Measurements from ENCODE around the gene HOOK2.
"Not testable (repeated sequence)": the region's sequence is repeated elsewhere in the genome, so short reads cannot be mapped to it uniquely, and the experiment has no call there.

HOOK2 gene, protein sequence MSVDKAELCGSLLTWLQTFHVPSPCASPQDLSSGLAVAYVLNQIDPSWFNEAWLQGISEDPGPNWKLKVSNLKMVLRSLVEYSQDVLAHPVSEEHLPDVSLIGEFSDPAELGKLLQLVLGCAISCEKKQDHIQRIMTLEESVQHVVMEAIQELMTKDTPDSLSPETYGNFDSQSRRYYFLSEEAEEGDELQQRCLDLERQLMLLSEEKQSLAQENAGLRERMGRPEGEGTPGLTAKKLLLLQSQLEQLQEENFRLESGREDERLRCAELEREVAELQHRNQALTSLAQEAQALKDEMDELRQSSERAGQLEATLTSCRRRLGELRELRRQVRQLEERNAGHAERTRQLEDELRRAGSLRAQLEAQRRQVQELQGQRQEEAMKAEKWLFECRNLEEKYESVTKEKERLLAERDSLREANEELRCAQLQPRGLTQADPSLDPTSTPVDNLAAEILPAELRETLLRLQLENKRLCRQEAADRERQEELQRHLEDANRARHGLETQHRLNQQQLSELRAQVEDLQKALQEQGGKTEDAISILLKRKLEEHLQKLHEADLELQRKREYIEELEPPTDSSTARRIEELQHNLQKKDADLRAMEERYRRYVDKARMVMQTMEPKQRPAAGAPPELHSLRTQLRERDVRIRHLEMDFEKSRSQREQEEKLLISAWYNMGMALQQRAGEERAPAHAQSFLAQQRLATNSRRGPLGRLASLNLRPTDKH

DNA sequence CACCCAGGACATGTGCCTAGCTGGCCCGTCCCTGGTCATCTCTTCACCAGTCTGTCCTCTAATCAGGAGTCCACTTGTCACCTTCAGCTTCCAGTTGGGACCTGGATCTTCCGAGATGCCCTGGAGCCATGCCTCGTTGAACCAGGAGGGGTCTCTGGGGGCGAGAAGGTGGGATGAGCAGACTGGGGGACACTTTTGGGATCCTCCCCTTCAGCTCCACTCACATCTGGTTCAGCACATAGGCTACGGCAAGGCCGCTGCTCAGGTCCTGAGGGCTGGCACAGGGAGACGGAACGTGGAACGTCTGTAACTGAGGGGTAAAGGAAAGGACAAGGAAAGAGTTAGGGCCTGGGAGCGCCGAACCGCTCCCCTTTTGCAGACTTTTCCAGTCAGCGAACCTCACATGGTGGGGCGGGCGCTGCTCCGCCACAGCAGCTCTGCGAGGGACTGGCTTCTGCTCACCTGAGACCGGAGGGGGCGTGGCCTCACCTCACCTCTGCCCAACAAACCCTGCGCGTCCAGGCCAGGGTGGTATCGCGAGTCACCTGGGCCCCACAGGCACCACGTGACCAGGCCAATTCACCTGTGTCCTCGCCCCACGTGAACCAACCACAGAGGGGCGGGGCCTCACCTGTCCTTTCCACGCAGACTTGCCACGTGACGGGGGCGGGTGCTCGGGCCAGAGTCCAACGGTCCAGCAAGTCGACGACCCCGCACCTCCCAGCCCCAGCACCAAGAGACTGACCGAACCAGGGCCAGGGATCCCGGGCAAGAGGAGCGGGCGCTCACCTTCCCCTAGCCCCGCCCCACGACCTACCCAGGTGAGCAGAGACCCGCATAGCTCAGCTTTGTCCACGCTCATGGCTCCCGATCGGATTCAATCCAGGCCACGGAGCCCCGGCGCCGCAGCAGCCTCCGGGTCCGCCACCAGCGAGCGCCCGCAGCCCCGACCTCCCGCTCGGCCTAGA, at the start of gene HOOK2:
Gene HOOK2, minus strand, starts transcription at position 965 of the 968 bp plus-strand sequence. Its CDS starts 103 bp downstream, at position 862.
- no peaks in the 10 kb centered on the region for H3K27me3 ChIP-seq (ENCODE audit: control insufficient read depth in 1 of 2, insufficient read depth in 2 of 2, low read length in 2 of 2)
- H3K4me3 ChIP-seq (ENCODE audit: low read depth in 1 of 2, low read length in 2 of 2), result peak within 1 kb of the TSS; percentile 43 to 56
- peak within 1 kb of the TSS; percentile 65 for H3K27ac ChIP-seq (ENCODE audit: low read depth, low read length)
- no peaks in the 10 kb centered on the region for H3K36me3 ChIP-seq (ENCODE audit: insufficient read depth, low read length)
- H3K9me3 ChIP-seq (ENCODE audit: low read length), result no peaks in the 10 kb centered on the region
- H3K9ac ChIP-seq (ENCODE audit: low read length), result no peak within 1 kb of the TSS
- H3K4me1 ChIP-seq (ENCODE audit: insufficient read depth, low read length), result peaks cover 14% of the 10 kb centered on the region

DNA sequence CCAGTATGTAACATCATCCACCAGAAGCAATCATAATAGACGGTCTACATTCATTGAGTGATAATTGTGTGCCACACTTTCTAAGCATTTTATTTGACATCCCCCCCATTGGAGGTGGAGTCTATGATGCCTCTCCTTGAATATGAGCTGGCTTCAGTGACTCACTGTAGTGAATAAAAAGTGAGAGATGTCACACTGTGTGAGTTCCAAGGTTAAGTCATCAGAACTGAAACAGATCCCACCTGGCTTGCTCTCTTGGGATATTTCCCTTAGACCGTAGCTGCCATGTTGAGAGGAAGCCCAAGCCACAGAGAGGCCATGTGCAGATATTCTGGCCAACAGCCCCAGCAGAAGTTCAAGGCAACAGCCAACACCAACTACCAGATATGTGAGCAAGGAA, 46.4 kb upstream of the HOOK2 start:
- H3K4me3 ChIP-seq (ENCODE audit: low read depth in 1 of 2, low read length in 2 of 2), result no peak overlapping the region
- no peaks in the 10 kb centered on the region for H3K36me3 ChIP-seq (ENCODE audit: insufficient read depth, low read length)
- no peaks in the 10 kb centered on the region for H3K9me3 ChIP-seq (ENCODE audit: low read length)
- H3K27ac ChIP-seq (ENCODE audit: low read depth, low read length), result no peak overlapping the region
- peaks cover 14 to 19% of the 10 kb centered on the region in 2 donors for H3K27me3 ChIP-seq (ENCODE audit: control insufficient read depth in 1 of 2, insufficient read depth in 2 of 2, low read length in 2 of 2)
- H3K4me1 ChIP-seq (ENCODE audit: insufficient read depth, low read length), result no peaks in the 10 kb centered on the region
- no peak overlapping the region for H3K9ac ChIP-seq (ENCODE audit: low read length)

- not testable (repeated sequence) for H3K9me3 ChIP-seq (ENCODE audit: low read length); H3K4me1 ChIP-seq (ENCODE audit: insufficient read depth, low read length); H3K4me3 ChIP-seq (ENCODE audit: low read depth in 1 of 2, low read length in 2 of 2); H3K9ac ChIP-seq (ENCODE audit: low read length); H3K27me3 ChIP-seq (ENCODE audit: control insufficient read depth in 1 of 2, insufficient read depth in 2 of 2, low read length in 2 of 2); H3K27ac ChIP-seq (ENCODE audit: low read depth, low read length); H3K36me3 ChIP-seq (ENCODE audit: insufficient read depth, low read length)
Observed at GRCh38 chr19:12817810-12818209, 42.5 kb upstream of the HOOK2 start.

- not testable (repeated sequence) for H3K27me3 ChIP-seq (ENCODE audit: control insufficient read depth in 1 of 2, insufficient read depth in 2 of 2, low read length in 2 of 2); H3K4me1 ChIP-seq (ENCODE audit: insufficient read depth, low read length); H3K9me3 ChIP-seq (ENCODE audit: low read length); H3K36me3 ChIP-seq (ENCODE audit: insufficient read depth, low read length); H3K9ac ChIP-seq (ENCODE audit: low read length); H3K27ac ChIP-seq (ENCODE audit: low read depth, low read length); H3K4me3 ChIP-seq (ENCODE audit: low read depth in 1 of 2, low read length in 2 of 2)
Observed at GRCh38 chr19:12817188-12817587, 41.8 kb upstream of the HOOK2 start.

- no peak overlapping the region for H3K27ac ChIP-seq (ENCODE audit: low read depth, low read length)
- no peak overlapping the region for H3K4me3 ChIP-seq (ENCODE audit: low read depth in 1 of 2, low read length in 2 of 2)
- no peak overlapping the region for H3K9ac ChIP-seq (ENCODE audit: low read length)
- H3K27me3 ChIP-seq (ENCODE audit: control insufficient read depth in 1 of 2, insufficient read depth in 2 of 2, low read length in 2 of 2), result no peaks in the 10 kb centered on the region
- H3K9me3 ChIP-seq (ENCODE audit: low read length), result no peaks in the 10 kb centered on the region
- H3K36me3 ChIP-seq (ENCODE audit: insufficient read depth, low read length), result no peaks in the 10 kb centered on the region
- no peaks in the 10 kb centered on the region for H3K4me1 ChIP-seq (ENCODE audit: insufficient read depth, low read length)
Observed at GRCh38 chr19:12815088-12815487, 39.7 kb upstream of the HOOK2 start.

- H3K9ac ChIP-seq (ENCODE audit: low read length), result peak within 1 kb of the TSS; percentile 42
- H3K4me1 ChIP-seq (ENCODE audit: insufficient read depth, low read length), result peaks cover 18% of the 10 kb centered on the region
- no peaks in the 10 kb centered on the region for H3K9me3 ChIP-seq (ENCODE audit: low read length)
- peak within 1 kb of the TSS; percentile 55 to 72 for H3K4me3 ChIP-seq (ENCODE audit: low read depth in 1 of 2, low read length in 2 of 2)
- H3K27ac ChIP-seq (ENCODE audit: low read depth, low read length), result peak within 1 kb of the TSS; percentile 67
- peaks cover 5% of the 10 kb centered on the region for H3K36me3 ChIP-seq (ENCODE audit: insufficient read depth, low read length)
- H3K27me3 ChIP-seq (ENCODE audit: control insufficient read depth in 1 of 2, insufficient read depth in 2 of 2, low read length in 2 of 2), result no peaks in the 10 kb centered on the region
Observed at GRCh38 chr19:12806242-12807081, 31.1 kb upstream of the HOOK2 start, which contains the start of gene RNASEH2A. TSS of gene RNASEH2A (plus strand) at chr19:12806584. CDS start at chr19:12806674, 90 bp downstream.

DNA sequence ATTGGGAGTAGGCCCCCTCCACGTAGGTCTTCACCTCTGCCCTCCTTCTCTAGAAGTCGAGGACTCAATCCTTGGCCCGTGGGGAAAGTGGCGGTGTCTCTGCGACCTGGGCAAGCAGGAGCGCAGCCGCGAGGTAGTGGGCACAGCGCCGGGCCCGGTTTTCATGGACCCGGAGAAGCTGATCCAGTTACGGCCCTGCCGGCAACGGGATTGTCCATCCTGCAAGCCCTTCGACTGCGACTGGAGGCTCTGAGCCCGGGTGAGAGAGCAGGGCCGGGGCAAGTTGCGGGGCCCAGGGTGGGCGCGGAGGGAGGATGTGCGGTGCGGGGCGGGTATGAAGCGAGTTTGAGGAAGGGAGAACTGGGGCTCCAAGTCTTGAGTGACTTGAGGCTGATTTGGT, 28.7 kb upstream of the HOOK2 start:
- H3K27ac ChIP-seq (ENCODE audit: low read depth, low read length), result no peak overlapping the region
- H3K9me3 ChIP-seq (ENCODE audit: low read length), result no peaks in the 10 kb centered on the region
- H3K36me3 ChIP-seq (ENCODE audit: insufficient read depth, low read length), result peaks cover 21% of the 10 kb centered on the region
- H3K9ac ChIP-seq (ENCODE audit: low read length), result no peak overlapping the region
- no peaks in the 10 kb centered on the region for H3K27me3 ChIP-seq (ENCODE audit: control insufficient read depth in 1 of 2, insufficient read depth in 2 of 2, low read length in 2 of 2)
- H3K4me1 ChIP-seq (ENCODE audit: insufficient read depth, low read length), result peaks cover 29% of the 10 kb centered on the region
- no peak overlapping the region for H3K4me3 ChIP-seq (ENCODE audit: low read depth in 1 of 2, low read length in 2 of 2)

GRCh38 chr19:12802267-12803106, 27.1 kb upstream of the HOOK2 start:
- peaks cover 29% of the 10 kb centered on the region for H3K4me1 ChIP-seq (ENCODE audit: insufficient read depth, low read length)
- H3K27ac ChIP-seq (ENCODE audit: low read depth, low read length), result peak overlapping the region; percentile 69
- no peaks in the 10 kb centered on the region for H3K27me3 ChIP-seq (ENCODE audit: control insufficient read depth in 1 of 2, insufficient read depth in 2 of 2, low read length in 2 of 2)
- no peak overlapping the region for H3K9ac ChIP-seq (ENCODE audit: low read length)
- no peaks in the 10 kb centered on the region for H3K9me3 ChIP-seq (ENCODE audit: low read length)
- peak overlapping the region; percentile 61 to 94 for H3K4me3 ChIP-seq (ENCODE audit: low read depth in 1 of 2, low read length in 2 of 2)
- peaks cover 16% of the 10 kb centered on the region for H3K36me3 ChIP-seq (ENCODE audit: insufficient read depth, low read length)

- peak within 1 kb of the TSS; percentile 84 for H3K9ac ChIP-seq (ENCODE audit: low read length)
- peaks cover 22% of the 10 kb centered on the region for H3K4me1 ChIP-seq (ENCODE audit: insufficient read depth, low read length)
- H3K36me3 ChIP-seq (ENCODE audit: insufficient read depth, low read length), result peaks cover 22% of the 10 kb centered on the region
- no peaks in the 10 kb centered on the region for H3K27me3 ChIP-seq (ENCODE audit: control insufficient read depth in 1 of 2, insufficient read depth in 2 of 2, low read length in 2 of 2)
- peak within 1 kb of the TSS; percentile 61 to 94 for H3K4me3 ChIP-seq (ENCODE audit: low read depth in 1 of 2, low read length in 2 of 2)
- no peaks in the 10 kb centered on the region for H3K9me3 ChIP-seq (ENCODE audit: low read length)
- peak within 1 kb of the TSS; percentile 69 for H3K27ac ChIP-seq (ENCODE audit: low read depth, low read length)
Observed at GRCh38 chr19:12801466-12802266, 26.3 kb upstream of the HOOK2 start, which contains the start of the genes PRDX2 and THSD8. TSS of gene PRDX2 (minus strand) at chr19:12801800. CDS start at chr19:12801261, 539 bp downstream. TSS of gene THSD8 (plus strand) at chr19:12802069. CDS start at chr19:12802072, 3 bp downstream.
